GM23338 (cell line): ENCODE results near the gene TAF3. TPM values are rescaled to one million over a fixed set of nuclear protein-coding genes. Genes with fewer than 3 reads are reported as not detected.
A peak's percentile ranks its signal among the peaks of the same experiment; 100 is the strongest.

Experiments used
- ATAC-seq: fragments of 200-7000 bp; cut with Tn5 transposase; 3 replicates; pipeline ENCODE4 v1.9.1; 2020
- DNase-seq: peaks from one replicate; pipeline ENCODE4 v3.0.0-alpha.2; 2015; ENCODE audit warnings: low spot score
- H2AFZ ChIP-seq: fragments of 200-600 bp; sonication (generic); 2 replicates; pipeline ENCODE4 v1.8.0; 2016; ENCODE audit warnings: antibody characterized with exemption, mild to moderate bottlenecking, moderate library complexity
- H3F3A ChIP-seq: fragments of 200-600 bp; sonication (generic); replicated peaks from 2 replicates; pipeline ENCODE4 v1.8.0; 2017; ENCODE audit warnings: antibody characterized with exemption, mixed run types, low read depth
- H3K27ac ChIP-seq: fragments of 200-600 bp; sonication (generic); 2 replicates; pipeline ENCODE4 v1.6.1; 2016; ENCODE audit warnings: low read depth
- H3K27me3 ChIP-seq: fragments of 200-600 bp; sonication (generic); 2 replicates; pipeline ENCODE4 v1.8.0; 2016; ENCODE audit warnings: mild to moderate bottlenecking, mixed run types, moderate library complexity; ENCODE audit not compliant: insufficient read depth
- H3K36me3 ChIP-seq: fragments of 200-600 bp; sonication (generic); 2 replicates; pipeline ENCODE4 v1.8.0; 2016; ENCODE audit warnings: mild to moderate bottlenecking; ENCODE audit not compliant: insufficient read depth
- H3K4me1 ChIP-seq: fragments of 200-600 bp; sonication (generic); 2 replicates; pipeline ENCODE4 v1.8.0; 2016; ENCODE audit warnings: mild to moderate bottlenecking, moderate library complexity; ENCODE audit not compliant: insufficient read depth
- H3K4me2 ChIP-seq: fragments of 200-600 bp; sonication (generic); 2 replicates; pipeline ENCODE4 v1.7.1; 2017; ENCODE audit warnings: mixed run types
- H3K4me3 ChIP-seq: fragments of 200-600 bp; sonication (generic); 2 replicates; pipeline ENCODE4 v1.6.1; 2016; ENCODE audit warnings: mixed run types
- H3K79me2 ChIP-seq: fragments of 200-600 bp; sonication (generic); replicated peaks from 2 replicates; pipeline ENCODE4 v1.8.0; 2017; ENCODE audit warnings: mild to moderate bottlenecking; ENCODE audit not compliant: insufficient read depth
- H3K9me2 ChIP-seq: fragments of 200-600 bp; sonication (generic); 2 replicates; pipeline ENCODE4 v1.8.0; 2017; ENCODE audit not compliant: insufficient read depth
- H4K20me1 ChIP-seq: fragments of 200-600 bp; sonication (generic); replicated peaks from 2 replicates; pipeline ENCODE4 v1.8.0; 2017; ENCODE audit warnings: mild to moderate bottlenecking; ENCODE audit not compliant: insufficient read depth
- H3K27ac Mint-ChIP-seq: 2 replicates; pipeline ENCODE4 v1.8.0; 2020; ENCODE audit warnings: inconsistent platforms, mild to moderate bottlenecking, moderate library complexity, mixed read lengths
- H3K27me3 Mint-ChIP-seq: 3 replicates; pipeline ENCODE4 v1.8.0; 2022; ENCODE audit warnings: low read depth, mild to moderate bottlenecking, moderate library complexity, mixed read lengths, inconsistent platforms; ENCODE audit not compliant: insufficient read depth, poor library complexity
- H3K36me3 Mint-ChIP-seq: 3 replicates; pipeline ENCODE4 v1.8.0; 2021; ENCODE audit warnings: low read depth, mild to moderate bottlenecking, inconsistent platforms, moderate library complexity, mixed read lengths
- H3K4me1 Mint-ChIP-seq: 3 replicates; pipeline ENCODE4 v1.8.0; 2020; ENCODE audit warnings: mild to moderate bottlenecking, inconsistent platforms, mixed read lengths
- H3K4me3 Mint-ChIP-seq: 3 replicates; pipeline ENCODE4 v1.8.0; 2021; ENCODE audit warnings: moderate library complexity, mild to moderate bottlenecking, inconsistent platforms, mixed read lengths
- H3K9me3 Mint-ChIP-seq: 3 replicates; pipeline ENCODE4 v1.8.0; 2020; ENCODE audit warnings: moderate library complexity, mild to moderate bottlenecking, inconsistent platforms, mixed read lengths
- ETS1 ChIP-seq: IDR thresholded peaks from 2 replicates; pipeline ENCODE4 v1.6.1; 2016; ENCODE audit warnings: antibody characterized with exemption
- EZH2 ChIP-seq: fragments of 200-600 bp; sonication (generic); IDR thresholded peaks from one replicate; pipeline ENCODE4 v1.8.0; 2017; ENCODE audit warnings: antibody characterized with exemption, mild to moderate bottlenecking, low read depth; ENCODE audit not compliant: unreplicated experiment
- EZH2phosphoT487 ChIP-seq: fragments of 200-600 bp; sonication (generic); IDR thresholded peaks from one replicate; pipeline ENCODE4 v1.8.1; 2018; ENCODE audit warnings: antibody characterized with exemption; ENCODE audit not compliant: unreplicated experiment
- POLR2AphosphoS5 ChIP-seq: IDR thresholded peaks from 2 replicates; pipeline ENCODE4 v1.6.1; 2016; ENCODE audit warnings: antibody characterized with exemption, low read depth
- STAT1 ChIP-seq: IDR thresholded peaks from one replicate; pipeline ENCODE4 v1.6.1; 2016; ENCODE audit warnings: antibody characterized with exemption; ENCODE audit not compliant: unreplicated experiment
- ZNF114 ChIP-seq: fragments of 250-450 bp; sonication (Bioruptor Pico); IDR thresholded peaks from 2 replicates; pipeline ENCODE4 v1.5.0; 2020; ENCODE audit warnings: mild to moderate bottlenecking, moderate library complexity
- ZNF331 ChIP-seq: fragments of 250-450 bp; sonication (Bioruptor Pico); IDR thresholded peaks from 2 replicates; pipeline ENCODE4 v1.5.0; 2020; ENCODE audit warnings: low read depth, mild to moderate bottlenecking, moderate library complexity
- polyA plus RNA-seq: library from polyadenylated mRNA; unstranded; fragments of >200 nt; fragmentation: Nextera tagmentation; extraction: Ambion mirVana; gene quantifications from 2 replicates; pipeline ENCODE4 v1.2.1, GENCODE V29; 2016
- total RNA-seq: library from RNA; depleted of rRNA; stranded (reverse); fragments of >200 nt; shearing (Covaris generic); gene quantifications from 2 replicates; pipeline ENCODE4 v1.2.3, GENCODE V29; 2014

The TAF3 gene
- total and polyA plus RNA-seq, 2 experiments from 2014 or later, result 6.4 to 15.2 TPM

DNA sequence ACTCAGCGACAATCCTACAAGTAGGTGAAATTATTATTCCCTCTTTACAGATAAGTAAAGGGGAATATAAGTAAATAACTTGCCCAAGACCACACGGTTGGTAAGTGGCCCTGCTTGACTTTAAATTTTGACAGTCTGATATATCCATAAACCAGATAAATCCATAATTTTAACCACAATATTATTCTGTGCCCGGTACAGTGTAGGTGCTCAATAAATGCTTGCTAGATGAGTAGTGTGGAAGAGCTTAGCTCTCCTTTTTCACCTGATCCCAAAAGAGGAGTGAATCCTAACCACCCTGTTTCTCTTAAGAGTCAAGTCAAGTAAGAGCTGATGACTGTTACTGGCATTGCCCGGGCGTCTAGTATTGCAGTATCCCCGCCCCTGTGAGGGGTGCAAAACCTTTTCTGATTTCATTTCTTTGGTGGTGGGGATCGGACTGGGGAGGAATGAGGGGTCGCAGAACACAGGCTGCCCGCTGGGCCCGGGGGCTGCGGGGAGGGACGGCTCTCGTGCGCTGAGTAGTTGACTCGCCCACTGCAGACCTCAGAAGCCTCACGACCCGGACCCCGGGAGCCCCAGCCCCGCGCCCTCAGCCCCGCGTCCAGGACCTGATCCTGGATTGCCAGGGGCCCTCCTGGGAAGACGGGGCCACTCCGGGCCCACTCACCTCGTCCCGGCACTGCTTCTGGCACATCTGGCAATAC, 31.0 kb upstream of the TAF3 start:
- no peak for TF ChIP-seq POLR2AphosphoS5
- H3K79me2 ChIP-seq, result peaks cover 97% of the 10 kb centered on the region
- peak overlapping the region; percentile 96 for H3K4me3 ChIP-seq
- Mint-ChIP-seq H3K27ac (no peak overlapping the region), H3K4me1 (peaks cover 13% of the 10 kb centered on the region; the same call in 2 of the 3 replicates), H3K4me3 (no peak overlapping the region), H3K9me3 (no peaks in the 10 kb centered on the region), H3K36me3 (peaks cover 9% of the 10 kb centered on the region; the same call in 2 of the 3 replicates), H3K27me3 (peaks cover 5% of the 10 kb centered on the region)
- H3K9me2 ChIP-seq, result no peaks in the 10 kb centered on the region
- H3K27me3 ChIP-seq, result no peaks in the 10 kb centered on the region
- peak overlapping the region; percentile 48; the same call in 1 of the 2 replicates for H2AFZ ChIP-seq
- H3K4me2 ChIP-seq, result peak overlapping the region; percentile 93
- H4K20me1 ChIP-seq, result peaks cover 47% of the 10 kb centered on the region
- 0 out of 2 replicates have a peak overlapping the region, but pooled peaks have one; percentile 21 for H3K27ac ChIP-seq
- ATAC-seq (peak; percentile 55), DNase-seq (peak; percentile 23)
- H3K36me3 ChIP-seq, result no peaks in the 10 kb centered on the region; the same call in 1 of the 2 replicates
- H3F3A ChIP-seq, result no peaks in the 10 kb centered on the region
- H3K4me1 ChIP-seq, result peaks cover 19% of the 10 kb centered on the region

DNA sequence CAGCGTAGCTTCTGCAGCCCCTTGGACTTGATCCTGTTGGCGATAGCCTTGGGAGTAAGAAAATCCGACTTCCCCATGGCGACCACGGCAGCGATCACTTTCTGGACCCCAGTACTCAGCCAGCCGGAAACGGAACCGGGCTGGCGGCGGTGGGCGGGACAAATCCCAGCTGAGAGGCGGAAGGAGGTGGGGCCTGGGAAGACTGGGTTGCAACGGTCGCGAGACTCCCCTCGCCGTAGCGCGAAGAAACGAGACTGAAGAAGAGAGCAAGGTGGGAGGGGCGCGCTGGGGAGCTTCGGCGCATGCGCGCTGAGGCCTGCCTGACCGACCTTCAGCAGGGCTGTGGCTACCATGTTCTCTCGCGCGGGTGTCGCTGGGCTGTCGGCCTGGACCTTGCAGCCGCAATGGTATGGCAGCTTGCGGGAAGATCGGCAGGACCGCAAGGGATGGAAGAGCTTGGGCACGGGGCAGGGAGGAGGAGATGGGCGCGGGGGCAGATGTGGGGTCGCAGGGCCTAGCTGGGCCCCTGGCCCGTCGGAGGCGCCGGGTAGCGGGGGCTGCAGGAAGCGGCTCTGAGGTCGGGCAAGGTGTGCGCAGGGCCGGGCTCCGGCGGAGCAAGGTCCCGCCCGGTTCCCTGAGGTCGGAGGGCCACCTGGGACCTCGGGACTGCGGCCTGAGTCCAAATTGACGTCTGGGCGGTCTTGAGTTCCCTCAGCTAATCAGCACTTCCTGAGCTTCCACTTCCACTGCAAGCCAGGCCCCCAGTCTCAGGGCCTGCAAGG, 30.3 kb upstream of the TAF3 start, which contains the start of the genes ATP5F1C and KIN:
ATP5F1C (plus strand) TSS at position 321 of the 782 bp plus-strand sequence; CDS start at position 352, 31 bp downstream.
KIN (minus strand) TSS at position 137 of the 782 bp plus-strand sequence; CDS start at position 77, 60 bp downstream.
- DNase-seq (peak; percentile 97), ATAC-seq (peak; percentile 94)
- Mint-ChIP-seq H3K4me1 (peaks cover 13% of the 10 kb centered on the region; the same call in 2 of the 3 replicates), H3K27me3 (peaks cover 5% of the 10 kb centered on the region), H3K36me3 (peaks cover 9% of the 10 kb centered on the region; the same call in 2 of the 3 replicates), H3K9me3 (no peaks in the 10 kb centered on the region), H3K4me3 (no peak within 1 kb of the TSS), H3K27ac (peak within 1 kb of the TSS; percentile 90)
- H3K27ac ChIP-seq, result 0 out of 2 replicates have a peak within 1 kb of the TSS, but pooled peaks have one; percentile 21
- H4K20me1 ChIP-seq, result peaks cover 51% of the 10 kb centered on the region
- peaks cover 19% of the 10 kb centered on the region for H3K4me1 ChIP-seq
- peaks cover 97% of the 10 kb centered on the region for H3K79me2 ChIP-seq
- no peak for TF ChIP-seq ZNF331 (CRISPR knock-in tag)
- no peak for TF ChIP-seq EZH2
- no peak for TF ChIP-seq ZNF114 (CRISPR knock-in tag)
- peak; percentile 36; the same call in 1 of the 2 replicates for TF ChIP-seq ETS1
- TF ChIP-seq POLR2AphosphoS5, result peak; percentile 93
- TF ChIP-seq STAT1, result no peak
- TF ChIP-seq EZH2phosphoT487, result no peak
- no peaks in the 10 kb centered on the region for H3K27me3 ChIP-seq
- no peaks in the 10 kb centered on the region for H3F3A ChIP-seq
- peak within 1 kb of the TSS; percentile 96 for H3K4me3 ChIP-seq
- H3K9me2 ChIP-seq, result no peaks in the 10 kb centered on the region
- H2AFZ ChIP-seq, result peak within 1 kb of the TSS; percentile 48; the same call in 1 of the 2 replicates
- no peaks in the 10 kb centered on the region; the same call in 1 of the 2 replicates for H3K36me3 ChIP-seq
- peak within 1 kb of the TSS; percentile 93 for H3K4me2 ChIP-seq
